ENCODE measurements around the gene EYA3. TPM values are rescaled to one million over a fixed set of nuclear protein-coding genes. Genes with fewer than 3 reads are reported as not detected.
A peak's percentile ranks its signal among the peaks of the same experiment; 100 is the strongest.

The EYA3 gene
- total and polyA plus RNA-seq, 2 donors (not counting 3 experiments of a cell fraction or from before 2014, with no cell fraction given) = 12.7 to 33.0 TPM

GRCh38 chr1:28067523-28068090 lies 20.8 kb downstream of the EYA3 start:
- Histone ChIP-seq H3K79me2 (ENCODE audit: control insufficient read depth, insufficient read depth, low read length) (peaks cover 48% of the 10 kb centered on the region), H3K36me3 (ENCODE audit: control insufficient read depth in 2 of 2, extremely low read depth in 1 of 2, insufficient read depth in 2 of 2, low read length in 2 of 2) (no peaks in the 10 kb centered on the region), H3K4me3 (replicated peaks in 1 of 3; ENCODE audit: insufficient read depth in 1 of 3, low read depth in 1 of 3, low read length in 3 of 3) (no peak overlapping the region), H3K27ac (ENCODE audit: insufficient read depth, low read depth, low read length) (peak overlapping the region; percentile 56), H3K27me3 (ENCODE audit: control insufficient read depth in 2 of 2, insufficient read depth in 2 of 2, low read length in 2 of 2) (no peaks in the 10 kb centered on the region), H3K9me3 (replicated peaks; ENCODE audit: control insufficient read depth, insufficient read depth, low read length) (no peaks in the 10 kb centered on the region), H3K9me1 (replicated peaks; ENCODE audit: control insufficient read depth, extremely low read depth, insufficient read depth, low read length) (no peaks in the 10 kb centered on the region), H3K4me1 (ENCODE audit: control insufficient read depth, extremely low read depth, insufficient read depth, low read length) (peaks cover 48% of the 10 kb centered on the region), H3K4me2 (ENCODE audit: insufficient read depth, low read length) (peak overlapping the region; percentile 17), H4K20me1 (replicated peaks; ENCODE audit: control insufficient read depth, extremely low read depth, insufficient read depth, low read length) (no peaks in the 10 kb centered on the region), H2AFZ (ENCODE audit: low read depth, low read length) (no peak overlapping the region), H3K9ac (replicated peaks; ENCODE audit: extremely low read depth, insufficient read depth, low read length) (no peak overlapping the region)
- intact Hi-C loops (cut with micrococcal nuclease) (no loop called here), dilution Hi-C loops (cut with MboI; ENCODE audit: extremely low pct_ligation_motif_present, low sequenced_read_pairs) (no loop called here)
- DNase-seq (ENCODE audit: low read depth, low spot score) = no peak
- no TSS peak for BruUV-seq (replicated peaks)
- ChIA-PET POLR2A (interaction anchor here (1.3 kb wide), 1 partner anchor 8 kb away, joined by 3 read pairs; no protein-coding TSS in a partner anchor), CTCF (interaction anchor here (0.6 to 3.5 kb wide), 12 partner anchors 9 to 299 kb away, joined by 3 to 25 read pairs (median 3); partner anchors contain the start of gene EYA3)
- TF ChIP-seq FOS (IDR thresholded peaks at IDR 0.05; ENCODE audit: borderline replicate concordance, insufficient read depth, low read length) = no peak
- no peak for TF ChIP-seq CTCF (IDR thresholded peaks at IDR 0.05; ENCODE audit: extremely low read depth in 1 of 2, insufficient read depth in 1 of 2, low read depth in 1 of 2, low read length in 2 of 2)
- TF ChIP-seq EZH2 (IDR thresholded peaks at IDR 0.05; ENCODE audit: borderline replicate concordance, low read depth, low read length, severe bottlenecking) = no peak
- TF ChIP-seq JUN (IDR thresholded peaks at IDR 0.05; ENCODE audit: borderline replicate concordance, insufficient read depth, insufficient read length, low read depth) = no peak
- TF ChIP-seq MYC (IDR thresholded peaks at IDR 0.05; ENCODE audit: low read depth, low read length) = no peak
- no peak for TF ChIP-seq POLR2A (IDR thresholded peaks at IDR 0.05; ENCODE audit: low read depth, low read length)
- TF ChIP-seq GATA2 (IDR thresholded peaks at IDR 0.05; ENCODE audit: insufficient read depth, insufficient read length, low read depth, low read length) = no peak
- TF ChIP-seq MAX (IDR thresholded peaks at IDR 0.05; ENCODE audit: insufficient read depth, insufficient read length) = no peak
- TF ChIP-seq POLR2AphosphoS5 (IDR thresholded peaks at IDR 0.05; ENCODE audit: insufficient read depth, low read depth, low read length) = no peak
- FAIRE-seq = no peak

All from endothelial cell of umbilical vein (primary cell).